Esophagus muscularis mucosa (tissue), 3 donors: ENCODE results near the gene DCLK2.

Experiments used
- EP300 ChIP-seq: sonication (generic); formaldehyde crosslinking; IDR thresholded peaks from one replicate; pipeline ENCODE4 v1.6.1; 2017; ENCODE audit warnings: antibody characterized with exemption
- POLR2AphosphoS5 ChIP-seq, 2 donors: sonication (generic); formaldehyde crosslinking; IDR thresholded peaks; one replicate each; pipeline ENCODE4 v1.6.1; 2017; ENCODE audit warnings: antibody characterized with exemption in 2 of 2

DNA sequence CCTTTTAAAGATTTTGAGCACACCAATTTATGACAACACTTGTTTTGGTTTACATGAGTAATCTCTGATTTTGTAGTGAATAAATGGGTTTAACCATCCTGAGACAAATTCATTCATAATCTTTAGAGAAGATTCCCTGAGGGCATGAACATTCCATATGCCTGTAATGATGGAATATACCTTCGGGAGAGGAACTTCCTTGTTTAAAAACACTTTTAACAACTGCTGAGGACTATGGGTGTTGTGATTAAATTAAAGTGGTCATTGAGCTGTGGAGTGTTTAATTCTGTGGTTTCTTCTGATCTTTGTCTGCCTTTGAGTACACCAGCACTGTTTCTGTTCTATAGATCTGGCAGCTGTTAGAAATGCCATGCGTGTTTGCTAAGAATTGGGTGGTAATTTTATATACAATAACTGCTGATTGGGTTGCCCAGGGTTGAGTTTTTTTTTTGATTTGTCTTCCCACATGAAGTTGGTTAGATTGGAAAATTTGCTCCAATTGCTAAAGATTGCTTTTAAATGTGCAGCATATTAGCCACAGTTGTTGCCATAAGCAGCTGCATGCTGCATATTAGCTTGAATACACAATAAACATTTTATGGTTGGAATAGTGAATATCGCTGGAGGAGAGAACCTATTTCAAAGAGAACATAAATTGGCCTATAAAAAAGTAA is 86.8 kb downstream of the DCLK2 start:
- no peak for TF ChIP-seq POLR2AphosphoS5 (IDR thresholded peaks at IDR 0.05)
- TF ChIP-seq EP300 = no peak
